Cardiac muscle cell (in vitro differentiated cells and primary cell): ENCODE data around the gene CCNH. TPM values are rescaled to one million over a fixed set of nuclear protein-coding genes. Genes with fewer than 3 reads are reported as not detected.

Experiments used
- DNase-seq, 2 donors: peaks; one replicate each; pipeline versions ENCODE4 v3.0.0 to v3.0.0-alpha.2; 2010 to 2017; ENCODE audit warnings: low read depth in 1 of 2, low spot score in 1 of 2
- H3K27ac ChIP-seq: fragments of 200-600 bp; sonication (generic); 2 replicates; pipeline ENCODE4 v1.5.1; 2016
- H3K27me3 ChIP-seq: fragments of 200-600 bp; sonication (generic); 2 replicates; pipeline ENCODE4 v1.6.0; 2016; ENCODE audit warnings: control low read depth
- H3K36me3 ChIP-seq: fragments of 200-600 bp; sonication (generic); 2 replicates; pipeline ENCODE4 v1.5.1; 2016; ENCODE audit warnings: control low read depth
- H3K4me1 ChIP-seq: fragments of 200-600 bp; sonication (generic); 2 replicates; pipeline ENCODE4 v1.8.1; 2017; ENCODE audit warnings: low read depth, mild to moderate bottlenecking, mixed run types
- H3K4me3 ChIP-seq: fragments of 200-600 bp; sonication (generic); 2 replicates; pipeline ENCODE4 v1.5.1; 2016; ENCODE audit warnings: mild to moderate bottlenecking
- H3K9me3 ChIP-seq: fragments of 200-600 bp; sonication (generic); 2 replicates; pipeline ENCODE4 v1.5.1; 2017; ENCODE audit warnings: low read depth, mild to moderate bottlenecking, control low read depth
- polyA plus RNA-seq: library from polyadenylated mRNA; unstranded; fragments of >200 nt; fragmentation: Nextera tagmentation; extraction: Ambion mirVana; gene quantifications from 2 replicates; pipeline ENCODE4 v1.2.1, GENCODE V29; 2016
- total RNA-seq: library from RNA; depleted of rRNA; stranded (reverse); fragments of >200 nt; gene quantifications from 2 replicates; pipeline ENCODE4 v1.2.3, GENCODE V29; 2016
- TF ChIP-seq, protein P1 (sequence below): IDR thresholded peaks from 2 replicates; pipeline ENCODE4 v1.5.1; 2012; ENCODE audit warnings: low read depth, mild to moderate bottlenecking, low read length

The CCNH gene
- total and polyA plus RNA-seq, 2 experiments from 2014 or later, result 37.6 to 72.2 TPM

GRCh38 chr5:87404359-87404758 lies 8.4 kb downstream of the CCNH start:
- no peaks in the 10 kb centered on the region for H3K27me3 ChIP-seq
- peak overlapping the region; percentile 79 for H3K27ac ChIP-seq
- TF ChIP-seq, protein P1, sequence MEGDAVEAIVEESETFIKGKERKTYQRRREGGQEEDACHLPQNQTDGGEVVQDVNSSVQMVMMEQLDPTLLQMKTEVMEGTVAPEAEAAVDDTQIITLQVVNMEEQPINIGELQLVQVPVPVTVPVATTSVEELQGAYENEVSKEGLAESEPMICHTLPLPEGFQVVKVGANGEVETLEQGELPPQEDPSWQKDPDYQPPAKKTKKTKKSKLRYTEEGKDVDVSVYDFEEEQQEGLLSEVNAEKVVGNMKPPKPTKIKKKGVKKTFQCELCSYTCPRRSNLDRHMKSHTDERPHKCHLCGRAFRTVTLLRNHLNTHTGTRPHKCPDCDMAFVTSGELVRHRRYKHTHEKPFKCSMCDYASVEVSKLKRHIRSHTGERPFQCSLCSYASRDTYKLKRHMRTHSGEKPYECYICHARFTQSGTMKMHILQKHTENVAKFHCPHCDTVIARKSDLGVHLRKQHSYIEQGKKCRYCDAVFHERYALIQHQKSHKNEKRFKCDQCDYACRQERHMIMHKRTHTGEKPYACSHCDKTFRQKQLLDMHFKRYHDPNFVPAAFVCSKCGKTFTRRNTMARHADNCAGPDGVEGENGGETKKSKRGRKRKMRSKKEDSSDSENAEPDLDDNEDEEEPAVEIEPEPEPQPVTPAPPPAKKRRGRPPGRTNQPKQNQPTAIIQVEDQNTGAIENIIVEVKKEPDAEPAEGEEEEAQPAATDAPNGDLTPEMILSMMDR, result no peak
- H3K4me3 ChIP-seq, result no peak overlapping the region
- H3K9me3 ChIP-seq, result no peaks in the 10 kb centered on the region
- H3K4me1 ChIP-seq, result peaks cover 9% of the 10 kb centered on the region
- no peak for DNase-seq
- H3K36me3 ChIP-seq, result peaks cover 39% of the 10 kb centered on the region

DNA sequence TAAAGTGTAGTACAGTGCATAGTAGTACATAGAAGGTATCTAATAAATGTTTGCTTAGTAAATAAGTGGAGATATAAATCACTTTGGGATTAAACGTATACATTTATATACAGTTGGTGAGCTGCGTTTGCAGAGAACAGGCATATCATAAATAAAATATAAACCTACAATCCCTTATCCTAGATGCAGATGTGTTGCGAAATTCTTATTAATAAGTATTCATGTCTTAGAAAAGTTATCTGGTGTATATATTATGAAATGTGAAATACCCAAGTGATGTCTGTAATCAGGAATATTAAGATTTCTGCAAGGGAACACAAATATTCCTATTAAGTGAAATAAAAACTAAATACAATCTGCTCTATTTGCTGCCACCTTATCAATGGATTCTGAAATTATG lies 8.8 kb downstream of the CCNH start:
- peak overlapping the region; percentile 79 for H3K27ac ChIP-seq
- no peak for DNase-seq
- TF ChIP-seq, protein P1, result no peak
- H3K36me3 ChIP-seq, result peaks cover 43% of the 10 kb centered on the region
- H3K4me1 ChIP-seq, result peaks cover 9% of the 10 kb centered on the region
- no peaks in the 10 kb centered on the region for H3K9me3 ChIP-seq
- no peak overlapping the region for H3K4me3 ChIP-seq
- no peaks in the 10 kb centered on the region for H3K27me3 ChIP-seq

DNA sequence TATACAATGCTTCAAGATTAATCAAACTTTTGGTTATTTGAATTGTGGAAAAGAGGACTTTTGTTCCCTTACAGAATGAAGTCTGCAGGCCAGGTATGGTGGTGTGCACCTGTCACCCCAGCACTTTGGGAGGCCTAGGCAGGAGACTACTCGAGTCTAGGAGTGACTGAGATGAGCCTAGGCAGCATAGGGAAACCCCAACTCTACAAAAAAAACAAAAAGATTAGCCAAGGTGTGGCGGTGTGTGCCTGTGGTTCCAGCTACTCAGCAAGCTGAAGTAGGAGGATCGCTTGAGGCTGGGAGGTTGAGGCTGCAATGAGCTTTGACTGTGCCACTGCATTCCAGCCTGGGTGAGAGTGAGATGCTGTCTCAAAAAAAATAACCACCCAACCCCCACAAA lies 9.3 kb downstream of the CCNH start:
- Histone ChIP-seq H3K9me3 (no peaks in the 10 kb centered on the region), H3K4me3 (no peak overlapping the region), H3K4me1 (peaks cover 9% of the 10 kb centered on the region), H3K36me3 (peaks cover 48% of the 10 kb centered on the region), H3K27me3 (no peaks in the 10 kb centered on the region), H3K27ac (no peak overlapping the region)
- TF ChIP-seq, protein P1, result no peak
- DNase-seq, result no peak

DNA sequence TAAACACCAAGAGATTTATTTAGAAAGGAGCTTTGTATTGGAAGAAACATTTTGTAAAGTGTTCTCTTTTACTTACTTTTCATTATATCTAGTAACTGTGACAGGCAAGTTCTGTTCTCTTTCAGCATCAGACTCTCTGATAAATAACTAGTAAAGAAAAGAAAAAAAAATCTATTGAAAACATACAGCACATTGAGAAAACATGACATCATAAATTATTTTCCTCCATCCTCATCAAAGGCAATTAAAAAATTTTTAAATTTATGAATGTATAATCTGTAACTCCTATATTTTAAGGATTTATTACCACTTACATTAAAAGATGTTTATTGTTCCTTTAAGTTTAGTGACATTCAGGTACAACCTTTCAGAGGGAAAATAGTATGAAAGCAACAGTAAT lies 11.1 kb downstream of the CCNH start:
- H3K36me3 ChIP-seq, result peaks cover 51% of the 10 kb centered on the region
- no peak overlapping the region for H3K27ac ChIP-seq
- no peak for DNase-seq
- TF ChIP-seq, protein P1, result no peak
- H3K27me3 ChIP-seq, result no peaks in the 10 kb centered on the region
- no peak overlapping the region for H3K4me3 ChIP-seq
- no peaks in the 10 kb centered on the region for H3K9me3 ChIP-seq
- H3K4me1 ChIP-seq, result peaks cover 9% of the 10 kb centered on the region

DNA sequence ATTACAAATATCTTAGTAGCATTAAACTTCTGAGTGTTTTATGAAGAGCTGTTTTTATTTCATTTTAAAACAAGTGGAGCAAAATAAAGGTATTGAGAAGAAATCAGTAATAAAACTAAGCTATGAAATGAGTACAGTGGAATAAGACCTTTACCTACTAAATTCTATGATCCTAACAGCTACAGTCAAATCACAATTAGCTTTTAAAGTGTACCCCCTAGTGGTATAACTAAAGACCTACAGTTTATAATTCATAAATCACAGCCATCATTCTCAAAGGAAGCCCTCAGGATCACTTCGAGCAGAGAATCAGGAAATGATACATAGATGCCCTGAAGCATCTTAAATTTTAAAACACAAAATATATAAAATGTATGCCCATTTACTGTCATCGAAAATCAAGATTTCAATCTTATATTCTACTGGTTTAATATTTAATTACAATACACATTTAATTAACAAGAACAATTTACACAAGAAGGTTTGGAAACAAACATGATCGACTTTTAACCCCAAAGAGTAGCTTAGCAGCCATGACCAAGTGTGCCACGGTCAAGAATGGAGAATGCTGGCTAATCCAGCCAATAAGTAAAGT lies 12.3 kb downstream of the CCNH start:
- H3K27me3 ChIP-seq, result no peaks in the 10 kb centered on the region
- no peaks in the 10 kb centered on the region for H3K9me3 ChIP-seq
- peak; percentile 14 to 64 for DNase-seq
- peaks cover 54% of the 10 kb centered on the region for H3K36me3 ChIP-seq
- no peak overlapping the region for H3K27ac ChIP-seq
- H3K4me1 ChIP-seq, result peaks cover 9% of the 10 kb centered on the region
- H3K4me3 ChIP-seq, result no peak overlapping the region
- TF ChIP-seq, protein P1, result peak; percentile 58
